ENCODE measurements around the gene RASA3.

DNA sequence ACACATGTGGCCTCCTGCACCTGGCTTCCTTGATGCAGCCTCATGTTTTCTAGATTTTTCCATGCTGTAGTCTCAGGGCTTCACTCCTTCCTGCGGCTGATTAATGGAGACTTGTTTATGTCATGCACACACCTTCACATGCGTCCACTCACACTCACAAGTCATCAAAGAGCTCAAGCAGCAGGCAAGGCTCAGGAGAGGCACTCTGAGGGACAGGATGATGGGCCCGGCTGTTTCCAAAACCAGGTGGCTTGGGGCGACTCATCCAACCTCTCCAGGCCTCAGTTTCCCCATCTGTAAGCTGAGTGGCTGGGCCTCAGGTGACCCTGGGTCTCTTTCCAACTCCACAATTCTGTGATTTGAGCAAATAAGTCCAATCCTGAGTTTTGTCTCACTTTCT lies 36.9 kb downstream of the RASA3 start:
- TF ChIP-seq, protein P1, sequence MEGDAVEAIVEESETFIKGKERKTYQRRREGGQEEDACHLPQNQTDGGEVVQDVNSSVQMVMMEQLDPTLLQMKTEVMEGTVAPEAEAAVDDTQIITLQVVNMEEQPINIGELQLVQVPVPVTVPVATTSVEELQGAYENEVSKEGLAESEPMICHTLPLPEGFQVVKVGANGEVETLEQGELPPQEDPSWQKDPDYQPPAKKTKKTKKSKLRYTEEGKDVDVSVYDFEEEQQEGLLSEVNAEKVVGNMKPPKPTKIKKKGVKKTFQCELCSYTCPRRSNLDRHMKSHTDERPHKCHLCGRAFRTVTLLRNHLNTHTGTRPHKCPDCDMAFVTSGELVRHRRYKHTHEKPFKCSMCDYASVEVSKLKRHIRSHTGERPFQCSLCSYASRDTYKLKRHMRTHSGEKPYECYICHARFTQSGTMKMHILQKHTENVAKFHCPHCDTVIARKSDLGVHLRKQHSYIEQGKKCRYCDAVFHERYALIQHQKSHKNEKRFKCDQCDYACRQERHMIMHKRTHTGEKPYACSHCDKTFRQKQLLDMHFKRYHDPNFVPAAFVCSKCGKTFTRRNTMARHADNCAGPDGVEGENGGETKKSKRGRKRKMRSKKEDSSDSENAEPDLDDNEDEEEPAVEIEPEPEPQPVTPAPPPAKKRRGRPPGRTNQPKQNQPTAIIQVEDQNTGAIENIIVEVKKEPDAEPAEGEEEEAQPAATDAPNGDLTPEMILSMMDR (IDR thresholded peaks at IDR 0.05; ENCODE audit: poor library complexity, severe bottlenecking) = no peak
- TF ChIP-seq RAD21 (conservative IDR thresholded peaks at IDR 0.05) (no peak), EZH2 (IDR thresholded peaks at IDR 0.05; ENCODE audit: borderline replicate concordance, insufficient read depth, low read length, poor library complexity, severe bottlenecking) (no peak), POLR2AphosphoS5 (IDR thresholded peaks at IDR 0.05) (no peak), SMC3 (conservative IDR thresholded peaks at IDR 0.05; ENCODE audit: poor library complexity) (no peak)
- TF ChIP-seq, protein P2, sequence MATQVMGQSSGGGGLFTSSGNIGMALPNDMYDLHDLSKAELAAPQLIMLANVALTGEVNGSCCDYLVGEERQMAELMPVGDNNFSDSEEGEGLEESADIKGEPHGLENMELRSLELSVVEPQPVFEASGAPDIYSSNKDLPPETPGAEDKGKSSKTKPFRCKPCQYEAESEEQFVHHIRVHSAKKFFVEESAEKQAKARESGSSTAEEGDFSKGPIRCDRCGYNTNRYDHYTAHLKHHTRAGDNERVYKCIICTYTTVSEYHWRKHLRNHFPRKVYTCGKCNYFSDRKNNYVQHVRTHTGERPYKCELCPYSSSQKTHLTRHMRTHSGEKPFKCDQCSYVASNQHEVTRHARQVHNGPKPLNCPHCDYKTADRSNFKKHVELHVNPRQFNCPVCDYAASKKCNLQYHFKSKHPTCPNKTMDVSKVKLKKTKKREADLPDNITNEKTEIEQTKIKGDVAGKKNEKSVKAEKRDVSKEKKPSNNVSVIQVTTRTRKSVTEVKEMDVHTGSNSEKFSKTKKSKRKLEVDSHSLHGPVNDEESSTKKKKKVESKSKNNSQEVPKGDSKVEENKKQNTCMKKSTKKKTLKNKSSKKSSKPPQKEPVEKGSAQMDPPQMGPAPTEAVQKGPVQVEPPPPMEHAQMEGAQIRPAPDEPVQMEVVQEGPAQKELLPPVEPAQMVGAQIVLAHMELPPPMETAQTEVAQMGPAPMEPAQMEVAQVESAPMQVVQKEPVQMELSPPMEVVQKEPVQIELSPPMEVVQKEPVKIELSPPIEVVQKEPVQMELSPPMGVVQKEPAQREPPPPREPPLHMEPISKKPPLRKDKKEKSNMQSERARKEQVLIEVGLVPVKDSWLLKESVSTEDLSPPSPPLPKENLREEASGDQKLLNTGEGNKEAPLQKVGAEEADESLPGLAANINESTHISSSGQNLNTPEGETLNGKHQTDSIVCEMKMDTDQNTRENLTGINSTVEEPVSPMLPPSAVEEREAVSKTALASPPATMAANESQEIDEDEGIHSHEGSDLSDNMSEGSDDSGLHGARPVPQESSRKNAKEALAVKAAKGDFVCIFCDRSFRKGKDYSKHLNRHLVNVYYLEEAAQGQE (IDR thresholded peaks at IDR 0.05; ENCODE audit: borderline replicate concordance) = no peak
